GM12891 (cell line): ENCODE data around the gene TJAP1.
A peak's percentile ranks its signal among the peaks of the same experiment; 100 is the strongest.

ENCODE experiments used
- DNase-seq: peaks from one replicate; pipeline ENCODE4 v3.0.0; 2011; ENCODE audit warnings: low spot score; ENCODE audit not compliant: insufficient read length
- FAIRE-seq: peaks from 2 replicates; lab custom pipeline; 2011; peaks lifted over from hg19 to GRCh38; lab: Jason Lieb, UNC
- PAX5 ChIP-seq: IDR thresholded peaks from 2 replicates; pipeline ENCODE4 v1.6.1; 2011; ENCODE audit warnings: low read length, moderate library complexity, mild to moderate bottlenecking; ENCODE audit not compliant: insufficient read depth, severe bottlenecking
- POLR2A ChIP-seq: IDR thresholded peaks from 2 replicates; pipeline ENCODE4 v1.6.1; 2011; ENCODE audit warnings: low read depth, low read length, control low read depth
- POLR2AphosphoS5 ChIP-seq: IDR thresholded peaks from 2 replicates; pipeline ENCODE4 v1.6.1; 2011; ENCODE audit warnings: low read depth, low read length, control low read depth
- POU2F2 ChIP-seq: IDR thresholded peaks from 2 replicates; pipeline ENCODE4 v1.6.1; 2011; ENCODE audit warnings: low read depth, mild to moderate bottlenecking, control low read depth, low read length, moderate library complexity
- SPI1 ChIP-seq: IDR thresholded peaks from 2 replicates; pipeline ENCODE4 v1.6.1; 2011; ENCODE audit warnings: low read depth, low read length, control low read depth
- TAF1 ChIP-seq: IDR thresholded peaks from 2 replicates; pipeline ENCODE4 v1.6.1; 2011; ENCODE audit warnings: low read depth, low read length, control low read depth

Gene TJAP1

DNA sequence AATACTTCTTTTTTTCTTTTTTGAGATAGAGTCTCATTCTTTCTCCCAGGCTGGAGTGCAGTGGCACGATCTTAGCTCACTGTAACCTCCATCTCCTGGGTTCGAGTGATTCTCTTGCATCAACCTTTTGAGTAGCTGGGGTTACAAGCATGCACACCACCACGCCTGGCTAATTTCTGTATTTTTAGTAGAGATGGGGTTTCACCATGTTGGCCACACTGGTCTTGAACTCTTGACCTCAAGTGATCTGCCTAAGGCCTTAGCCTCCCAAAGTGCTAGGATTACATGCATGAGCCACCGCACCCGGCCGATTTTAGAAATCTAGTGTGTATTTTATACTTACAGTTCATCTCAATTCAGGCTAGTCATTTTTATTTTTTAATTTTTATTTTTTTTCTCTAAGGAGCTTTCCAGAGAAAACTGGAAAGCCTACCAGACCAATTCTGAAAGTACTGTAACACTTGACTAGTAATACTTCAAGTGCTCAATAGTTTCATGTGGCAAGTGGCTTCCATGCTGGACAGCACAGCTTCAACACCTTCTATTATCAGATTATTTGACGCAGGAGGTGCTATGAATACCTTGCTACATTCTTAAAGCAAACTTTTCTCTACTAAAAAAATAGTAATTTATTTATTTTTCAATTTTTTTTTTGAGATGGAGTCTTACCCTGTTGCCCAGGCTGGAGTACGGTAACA, 64.6 kb downstream of the TJAP1 start:
- FAIRE-seq (peak; percentile 85), DNase-seq (peak; percentile 15)
- TF ChIP-seq POLR2A (no peak), PAX5 (peak; percentile 65), TAF1 (no peak)

GRCh38 chr6:43544461-43544860, 67.1 kb downstream of the TJAP1 start:
- no peak for DNase-seq
- FAIRE-seq, result no peak
- TF ChIP-seq POLR2AphosphoS5 (no peak), PAX5 (no peak), POLR2A (no peak), SPI1 (no peak), POU2F2 (no peak), TAF1 (no peak)

- TF ChIP-seq PAX5 (no peak), SPI1 (0 out of 2 replicates have a peak, but pooled peaks have one; percentile 22)
- DNase-seq (no peak), FAIRE-seq (no peak)
Observed at GRCh38 chr6:43547222-43547621, 69.9 kb downstream of the TJAP1 start.
